Sigmoid colon (tissue), 4 donors: ENCODE data around the gene ERGIC3.

ENCODE experiments used
- CTCF ChIP-seq, 4 experiments: fragments of 450-650 bp in 3 of 4; fragments of 200-600 bp in 1 of 4; IDR thresholded peaks; one replicate each; pipeline ENCODE4 v1.5.1; 2016 to 2019; ENCODE audit warnings: antibody characterized with exemption in 4 of 4, mild to moderate bottlenecking in 3 of 4, moderate library complexity in 2 of 4
- POLR2A ChIP-seq, 2 donors: fragments of 450-650 bp; IDR thresholded peaks; one replicate each; pipeline ENCODE4 v1.6.1; 2016; ENCODE audit warnings: antibody characterized with exemption in 2 of 2, mild to moderate bottlenecking in 2 of 2, moderate library complexity in 2 of 2
- POLR2AphosphoS5 ChIP-seq, 4 donors: sonication (generic); formaldehyde crosslinking; IDR thresholded peaks; one replicate each; pipeline ENCODE4 v1.6.1; 2017; ENCODE audit warnings: antibody characterized with exemption in 4 of 4

GRCh38 chr20:35572838-35573237 lies 31.0 kb downstream of the ERGIC3 start:
- no peak for TF ChIP-seq CTCF (IDR thresholded peaks at IDR 0.05)
- no peak for TF ChIP-seq POLR2A (IDR thresholded peaks at IDR 0.05)
- no peak for TF ChIP-seq POLR2AphosphoS5 (IDR thresholded peaks at IDR 0.05)
